OCI-LY1 (cell line): ENCODE results near the gene JUN.

Source experiments
- H2AFZ ChIP-seq: fragments of 200-600 bp; sonication (generic), shearing (Covaris generic); 2 replicates; pipeline ENCODE4 v1.6.0; 2014; ENCODE audit warnings: antibody characterized with exemption, mild to moderate bottlenecking, low read length
- H3F3A ChIP-seq: fragments of 200-600 bp; sonication (generic), shearing (Covaris generic); 2 replicates; pipeline ENCODE4 v1.6.0; 2014; ENCODE audit warnings: mild to moderate bottlenecking, antibody characterized with exemption, low read length, moderate library complexity; ENCODE audit not compliant: insufficient read depth
- H3K27ac ChIP-seq: fragments of 200-600 bp; sonication (generic); 2 replicates; pipeline ENCODE4 v1.5.1; 2014; ENCODE audit warnings: low read length, mixed run types, mild to moderate bottlenecking, low read depth; ENCODE audit not compliant: poor library complexity, severe bottlenecking
- H3K27me3 ChIP-seq: fragments of 200-600 bp; sonication (generic); 2 replicates; pipeline ENCODE4 v1.6.0; 2014; ENCODE audit warnings: antibody characterized with exemption, mild to moderate bottlenecking, low read length, moderate library complexity; ENCODE audit not compliant: insufficient read depth
- H3K36me3 ChIP-seq: fragments of 200-600 bp; sonication (generic); 2 replicates; pipeline ENCODE4 v1.6.1; 2014; ENCODE audit warnings: mild to moderate bottlenecking, antibody characterized with exemption, low read length, moderate library complexity, mixed read lengths; ENCODE audit not compliant: insufficient read depth
- H3K4me1 ChIP-seq: fragments of 200-600 bp; sonication (generic); 2 replicates; pipeline ENCODE4 v1.5.1; 2014; ENCODE audit warnings: mild to moderate bottlenecking, low read length, moderate library complexity; ENCODE audit not compliant: insufficient read depth, severe bottlenecking
- H3K4me2 ChIP-seq: fragments of 200-600 bp; sonication (generic), shearing (Covaris generic); 2 replicates; pipeline ENCODE4 v1.6.1; 2014; ENCODE audit warnings: low read length
- H3K4me3 ChIP-seq: fragments of 200-600 bp; sonication (generic); 2 replicates; pipeline ENCODE4 v1.5.1; 2014; ENCODE audit warnings: low read length, low read depth, mild to moderate bottlenecking, mixed read lengths; ENCODE audit not compliant: poor library complexity, severe bottlenecking
- H3K79me2 ChIP-seq: fragments of 200-600 bp; shearing (Covaris generic); 2 replicates; pipeline ENCODE4 v1.6.1; 2016; ENCODE audit warnings: mixed run types, low read length, mixed read lengths; ENCODE audit not compliant: insufficient read depth
- H3K9ac ChIP-seq: fragments of 200-600 bp; sonication (generic), shearing (Covaris generic); 2 replicates; pipeline ENCODE4 v1.6.1; 2014; ENCODE audit warnings: mild to moderate bottlenecking, low read length, mixed read lengths
- H3K9me2 ChIP-seq: fragments of 200-600 bp; sonication (generic), shearing (Covaris generic); 2 replicates; pipeline ENCODE4 v1.6.1; 2014; ENCODE audit warnings: low read depth, mild to moderate bottlenecking, low read length, mixed read lengths
- H3K9me3 ChIP-seq: fragments of 200-600 bp; shearing (Covaris generic); 2 replicates; pipeline ENCODE4 v1.6.1; 2014; ENCODE audit warnings: low read length, mixed read lengths
- H4K20me1 ChIP-seq: fragments of 200-600 bp; sonication (generic), shearing (Covaris generic); 2 replicates; pipeline ENCODE4 v1.6.0; 2016; ENCODE audit warnings: mild to moderate bottlenecking, low read length; ENCODE audit not compliant: insufficient read depth
- EZH2 ChIP-seq: fragments of 200-600 bp; sonication (generic), shearing (Covaris generic); IDR thresholded peaks from 2 replicates; pipeline ENCODE4 v1.8.0; 2017; ENCODE audit warnings: borderline replicate concordance, mixed run types, mild to moderate bottlenecking, antibody characterized with exemption, low read length, moderate library complexity, mixed read lengths
- TF ChIP-seq, protein P1 (sequence below): fragments of 200-600 bp; sonication (generic), shearing (Covaris generic); IDR thresholded peaks from 2 replicates; pipeline ENCODE4 v1.5.1; 2017; ENCODE audit warnings: mild to moderate bottlenecking, antibody characterized with exemption, low read length, moderate library complexity, mixed read lengths

JUN gene

DNA sequence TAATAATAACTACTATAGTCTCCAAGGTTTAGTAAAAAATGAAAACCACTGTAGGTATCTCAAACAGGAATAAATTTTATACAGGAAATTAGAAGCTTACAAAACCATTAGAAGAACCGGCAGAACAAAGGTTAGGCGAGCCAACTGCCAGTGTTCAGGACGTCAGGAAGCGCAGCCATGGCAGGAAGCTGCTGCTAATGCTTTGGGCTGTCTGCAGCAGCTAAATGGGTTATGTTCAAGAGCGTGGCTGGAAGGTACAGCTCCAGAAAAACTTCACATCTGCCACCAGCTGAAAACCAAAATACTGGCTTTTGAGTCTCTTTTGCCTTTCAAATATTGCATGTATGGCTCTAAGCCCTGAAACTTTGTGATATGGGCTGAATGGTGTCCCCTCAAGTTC, 48.3 kb downstream of the JUN start:
- Histone ChIP-seq H3K36me3 (no peaks in the 10 kb centered on the region), H3K9me3 (no peaks in the 10 kb centered on the region), H3K4me3 (no peak overlapping the region), H2AFZ (no peak overlapping the region), H3K9me2 (no peaks in the 10 kb centered on the region), H3K4me2 (no peak overlapping the region), H4K20me1 (no peaks in the 10 kb centered on the region), H3F3A (no peaks in the 10 kb centered on the region), H3K27me3 (no peaks in the 10 kb centered on the region), H3K4me1 (no peaks in the 10 kb centered on the region), H3K27ac (no peak overlapping the region), H3K79me2 (no peaks in the 10 kb centered on the region), H3K9ac (no peak overlapping the region)
- no peak for TF ChIP-seq EZH2
- TF ChIP-seq, protein P1, sequence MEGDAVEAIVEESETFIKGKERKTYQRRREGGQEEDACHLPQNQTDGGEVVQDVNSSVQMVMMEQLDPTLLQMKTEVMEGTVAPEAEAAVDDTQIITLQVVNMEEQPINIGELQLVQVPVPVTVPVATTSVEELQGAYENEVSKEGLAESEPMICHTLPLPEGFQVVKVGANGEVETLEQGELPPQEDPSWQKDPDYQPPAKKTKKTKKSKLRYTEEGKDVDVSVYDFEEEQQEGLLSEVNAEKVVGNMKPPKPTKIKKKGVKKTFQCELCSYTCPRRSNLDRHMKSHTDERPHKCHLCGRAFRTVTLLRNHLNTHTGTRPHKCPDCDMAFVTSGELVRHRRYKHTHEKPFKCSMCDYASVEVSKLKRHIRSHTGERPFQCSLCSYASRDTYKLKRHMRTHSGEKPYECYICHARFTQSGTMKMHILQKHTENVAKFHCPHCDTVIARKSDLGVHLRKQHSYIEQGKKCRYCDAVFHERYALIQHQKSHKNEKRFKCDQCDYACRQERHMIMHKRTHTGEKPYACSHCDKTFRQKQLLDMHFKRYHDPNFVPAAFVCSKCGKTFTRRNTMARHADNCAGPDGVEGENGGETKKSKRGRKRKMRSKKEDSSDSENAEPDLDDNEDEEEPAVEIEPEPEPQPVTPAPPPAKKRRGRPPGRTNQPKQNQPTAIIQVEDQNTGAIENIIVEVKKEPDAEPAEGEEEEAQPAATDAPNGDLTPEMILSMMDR: no peak

DNA sequence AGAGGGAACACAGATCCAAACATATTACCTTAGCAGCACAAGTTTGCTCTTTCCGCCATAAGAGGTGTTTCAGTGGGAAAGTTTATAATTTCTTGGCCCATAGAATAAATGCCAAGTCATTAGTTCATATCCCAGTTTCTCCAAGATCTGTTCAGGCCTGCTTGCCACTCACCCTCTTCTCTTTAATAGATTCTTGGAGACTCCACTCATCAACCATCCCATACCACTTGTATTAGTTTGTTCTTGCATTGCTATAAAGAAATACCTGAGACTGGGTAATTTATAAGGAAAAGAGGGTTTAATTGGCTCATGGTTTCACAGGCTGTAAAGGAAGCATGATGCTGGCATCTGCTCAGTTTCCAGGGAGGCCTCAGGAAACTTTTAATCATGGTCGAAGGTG, 49.2 kb downstream of the JUN start:
- no peak for TF ChIP-seq EZH2
- TF ChIP-seq, protein P1: no peak
- H3F3A ChIP-seq: no peaks in the 10 kb centered on the region
- no peak overlapping the region for H3K27ac ChIP-seq
- H3K4me2 ChIP-seq: no peak overlapping the region
- no peaks in the 10 kb centered on the region for H4K20me1 ChIP-seq
- no peaks in the 10 kb centered on the region for H3K36me3 ChIP-seq
- H3K9ac ChIP-seq: no peak overlapping the region
- H3K27me3 ChIP-seq: no peaks in the 10 kb centered on the region
- no peaks in the 10 kb centered on the region for H3K9me2 ChIP-seq
- H2AFZ ChIP-seq: no peak overlapping the region
- H3K79me2 ChIP-seq: no peaks in the 10 kb centered on the region
- no peaks in the 10 kb centered on the region for H3K9me3 ChIP-seq
- no peaks in the 10 kb centered on the region for H3K4me1 ChIP-seq
- no peak overlapping the region for H3K4me3 ChIP-seq

DNA sequence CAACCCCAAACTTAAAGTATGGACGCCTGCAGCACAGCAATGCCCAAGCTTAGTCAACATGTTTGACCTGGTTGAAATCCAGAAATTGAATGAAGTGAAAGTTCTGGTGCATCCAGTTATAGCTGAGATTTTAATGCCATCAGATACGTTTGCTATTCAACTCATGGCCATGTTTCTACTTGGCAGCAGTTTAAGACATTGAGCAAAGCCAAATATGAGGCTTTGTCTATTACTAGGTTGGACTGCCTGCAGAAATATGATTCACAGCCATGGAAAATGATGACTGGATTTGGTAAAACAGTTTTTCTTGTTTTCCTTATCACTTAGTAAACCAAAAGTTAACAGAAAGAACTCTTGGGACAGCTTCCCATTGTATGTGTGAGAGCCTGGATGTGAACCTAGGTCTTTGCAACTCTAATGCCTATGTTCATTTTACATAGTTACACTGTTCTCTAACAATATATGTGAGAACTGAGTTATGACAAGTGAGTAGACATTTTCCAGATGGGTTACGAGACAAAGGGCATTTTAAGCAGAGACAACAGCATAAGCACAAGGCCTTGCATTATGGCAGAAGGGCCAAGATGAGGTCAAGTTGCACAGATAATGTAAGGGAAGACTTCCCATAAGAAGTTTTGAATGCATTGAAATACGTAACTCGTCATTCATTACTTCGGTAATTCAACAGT, 51.6 kb downstream of the JUN start:
- no peaks in the 10 kb centered on the region for H3K36me3 ChIP-seq
- H2AFZ ChIP-seq: no peak overlapping the region
- H3K9me3 ChIP-seq: no peaks in the 10 kb centered on the region
- TF ChIP-seq EZH2: no peak
- TF ChIP-seq, protein P1: no peak
- no peaks in the 10 kb centered on the region for H3K79me2 ChIP-seq
- no peaks in the 10 kb centered on the region for H4K20me1 ChIP-seq
- no peaks in the 10 kb centered on the region for H3K27me3 ChIP-seq
- no peaks in the 10 kb centered on the region for H3K4me1 ChIP-seq
- no peak overlapping the region for H3K27ac ChIP-seq
- H3F3A ChIP-seq: no peaks in the 10 kb centered on the region
- no peaks in the 10 kb centered on the region for H3K9me2 ChIP-seq
- H3K9ac ChIP-seq: no peak overlapping the region
- H3K4me2 ChIP-seq: no peak overlapping the region
- H3K4me3 ChIP-seq: no peak overlapping the region
